ENCODE results near the gene ABO. TPM values are rescaled to one million over a fixed set of nuclear protein-coding genes. Genes with fewer than 3 reads are reported as not detected.

Gene ABO
- total RNA-seq, 4 donors from 2014 or later, result 0.85 to 3.2 (median 1.6) TPM

GRCh38 chr9:133207021-133207531 lies 67.9 kb downstream of the ABO start:
- no peak for TF ChIP-seq CTCF (IDR thresholded peaks at IDR 0.05; ENCODE audit: low read depth)

- TF ChIP-seq CTCF (IDR thresholded peaks at IDR 0.05; ENCODE audit: low read depth), result no peak
Observed at GRCh38 chr9:133205996-133206931, 68.7 kb downstream of the ABO start.

Small RNAs within 50 kb of the gene (small RNA-seq; reads per million reads assigned to genes)
- 0.49 reads per million for gene RF00019

Other genes with a start within 250 kb of the ABO start
- gene GTF3C5, start 244.2 kb downstream of the ABO start, total RNA-seq, result 10 to 100 TPM; 32.0 to 63.1 (median 41.1) TPM
- gene CEL, start 213.2 kb downstream of the ABO start, total RNA-seq, result under 1 TPM in 1 of 4 donors, not detected in 3; 0.75 TPM
- 10 to 100 TPM; 26.0 to 95.1 (median 38.9) TPM for gene RALGDS, start 154.0 kb downstream of the ABO start, total RNA-seq
- 10 to 100 TPM; 10.6 to 32.3 (median 20.5) TPM for gene GBGT1, start 111.3 kb downstream of the ABO start, total RNA-seq
- gene OBP2B, start 66.0 kb downstream of the ABO start, total RNA-seq, result not detected
- gene SURF6, start 61.0 kb upstream of the ABO start, total RNA-seq, result 10 to 100 TPM in 2 of 4 donors, 1 to 10 TPM in 2; 7.6 to 27.5 (median 10.4) TPM
- 10 to 100 TPM; 15.9 to 31.3 (median 20.3) TPM for gene MED22, start 72.9 kb upstream of the ABO start, total RNA-seq
- gene RPL7A, start 73.0 kb upstream of the ABO start, total RNA-seq, result 1,000 to 10,000 TPM; 1,241 to 1,737 (median 1,633) TPM
- gene SURF1, start 81.3 kb upstream of the ABO start, total RNA-seq, result 10 to 100 TPM; 42.7 to 62.5 (median 59.4) TPM
- gene SURF2, start 81.3 kb upstream of the ABO start, total RNA-seq, result 10 to 100 TPM in 2 of 4 donors, 1 to 10 TPM in 2; 6.6 to 20.1 (median 11.3) TPM
- 100 to 1,000 TPM; 104 to 176 (median 139) TPM for gene SURF4, start 100.9 kb upstream of the ABO start, total RNA-seq
- under 1 TPM in 2 of 4 donors, not detected in 2; 0.44 to 0.68 TPM for gene STKLD1, start 101.2 kb upstream of the ABO start, total RNA-seq
- gene REXO4, start 142.8 kb upstream of the ABO start, total RNA-seq, result 10 to 100 TPM; 11.6 to 17.0 (median 16.6) TPM
- 1 to 10 TPM in 3 of 4 donors, not detected in 1; 1.9 to 2.2 (median 2.0) TPM for gene ADAMTS13, start 147.2 kb upstream of the ABO start, total RNA-seq
- 1 to 10 TPM; 2.5 to 5.3 (median 3.4) TPM for gene CACFD1, start 184.8 kb upstream of the ABO start, total RNA-seq
- gene SLC2A6, start 203.9 kb upstream of the ABO start, total RNA-seq, result 1 to 10 TPM; 1.0 to 5.1 (median 3.0) TPM
- not detected for gene MYMK, start 249.8 kb upstream of the ABO start, total RNA-seq

Measured in subcutaneous adipose tissue (tissue), 4 donors.